Jurkat, Clone E6-1 (cell line): ENCODE data around the gene MYO10.
"Not testable (repeated sequence)": the region's sequence is repeated elsewhere in the genome, so short reads cannot be mapped to it uniquely, and the experiment has no call there.

ENCODE experiments used
- DNase-seq: peaks from one replicate; pipeline ENCODE4 v3.0.0-alpha.2; 2011; ENCODE audit warnings: low read depth, low spot score
- H3K4me3 ChIP-seq: 2 replicates; pipeline ENCODE4 v1.5.1; 2011; ENCODE audit warnings: mild to moderate bottlenecking, low read length, control low read depth, moderate library complexity

Gene MYO10

DNA sequence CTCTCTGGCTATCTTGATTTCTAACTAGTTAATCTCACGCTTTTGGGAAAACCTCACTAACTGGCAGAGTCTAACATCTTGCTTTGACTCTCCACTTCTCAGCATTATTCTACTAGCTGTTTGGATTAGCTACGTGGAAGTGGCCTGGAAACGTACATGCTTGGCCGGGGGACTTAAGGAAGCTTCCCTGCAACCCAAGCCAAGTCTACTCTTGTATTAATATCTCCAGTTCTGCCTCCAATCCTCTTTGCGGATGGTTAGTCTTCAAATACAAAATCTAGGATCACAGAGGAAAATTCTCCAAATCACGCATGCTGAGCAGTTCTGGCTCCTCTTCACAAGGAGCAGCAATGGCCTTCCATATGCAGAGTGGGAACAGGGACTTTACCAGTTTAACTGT, 267.5 kb downstream of the MYO10 start:
- no peak overlapping the region for H3K4me3 ChIP-seq
- no peak for DNase-seq

GRCh38 chr5:16668194-16668593, 267.9 kb downstream of the MYO10 start:
- no peak overlapping the region for H3K4me3 ChIP-seq
- DNase-seq, result no peak

GRCh38 chr5:16666883-16667398, 269.1 kb downstream of the MYO10 start:
- DNase-seq, result peak; percentile 32
- no peak overlapping the region for H3K4me3 ChIP-seq

DNA sequence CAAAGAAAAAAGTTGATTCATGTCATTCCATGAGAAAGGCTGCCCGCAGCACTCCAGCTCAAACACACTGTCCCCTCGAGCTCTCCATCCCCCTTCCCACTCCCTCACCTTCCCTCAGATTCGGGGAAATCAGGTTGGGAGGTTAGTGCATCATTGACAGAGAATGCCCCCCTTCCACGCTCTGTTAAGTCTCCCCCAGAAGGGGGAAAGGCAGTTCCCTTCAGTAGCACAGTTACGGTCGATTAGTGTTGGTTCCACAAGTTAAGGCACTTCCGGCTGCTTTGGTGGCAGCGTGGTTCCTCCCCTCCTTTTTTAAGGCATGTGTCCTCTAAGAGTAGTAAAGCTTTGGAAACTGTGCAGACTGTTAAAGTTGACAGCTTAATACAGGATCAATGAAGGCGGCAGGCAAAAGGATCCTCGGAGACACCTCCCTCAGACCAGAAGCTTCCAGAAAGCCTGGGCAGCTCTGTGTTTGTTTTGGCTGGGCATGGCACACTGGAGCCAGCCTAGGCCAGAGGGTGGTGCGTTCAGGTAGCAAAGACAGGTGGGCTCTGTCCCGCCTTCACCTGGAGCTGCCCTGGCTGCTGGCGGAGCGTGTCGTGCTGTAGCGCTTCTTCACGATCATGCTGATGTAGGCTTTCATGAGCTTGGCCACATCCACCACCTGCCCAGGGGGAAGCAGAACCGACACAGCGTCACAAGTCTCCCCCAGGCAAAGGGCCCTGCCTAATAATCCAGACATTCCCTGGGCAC, 269.8 kb downstream of the MYO10 start:
- no peak for DNase-seq

GRCh38 chr5:16665601-16666000, 270.5 kb downstream of the MYO10 start:
- peak; percentile 42 for DNase-seq
- no peak overlapping the region for H3K4me3 ChIP-seq

More for the DNA sequence above, 269.8 kb downstream of the MYO10 start:
- no peak overlapping the region for H3K4me3 ChIP-seq

DNA sequence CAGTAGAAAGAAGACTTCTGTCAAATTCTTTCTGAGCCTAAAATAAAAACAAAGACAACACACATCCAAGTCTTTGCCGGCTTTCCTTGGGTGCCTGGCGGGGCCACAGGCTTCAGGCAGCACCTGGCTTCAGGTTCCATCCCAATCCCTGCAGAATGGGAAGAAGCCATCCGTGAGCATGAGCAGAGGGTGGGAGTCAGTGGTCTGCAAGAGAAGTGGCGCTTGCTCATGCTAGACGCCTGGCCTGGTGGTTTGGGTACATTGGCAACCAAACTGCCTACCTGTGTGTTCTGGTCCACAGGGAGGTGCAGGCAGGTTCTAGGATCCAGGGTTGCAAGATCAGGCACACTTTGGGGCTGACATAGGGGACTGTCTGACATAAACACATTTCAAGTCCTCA, 271.7 kb downstream of the MYO10 start:
- no peak for DNase-seq
- no peak overlapping the region for H3K4me3 ChIP-seq

- H3K4me3 ChIP-seq, result no peak overlapping the region
- peak; percentile 52 for DNase-seq
Measured at GRCh38 chr5:16663840-16664239, 272.2 kb downstream of the MYO10 start.

DNA sequence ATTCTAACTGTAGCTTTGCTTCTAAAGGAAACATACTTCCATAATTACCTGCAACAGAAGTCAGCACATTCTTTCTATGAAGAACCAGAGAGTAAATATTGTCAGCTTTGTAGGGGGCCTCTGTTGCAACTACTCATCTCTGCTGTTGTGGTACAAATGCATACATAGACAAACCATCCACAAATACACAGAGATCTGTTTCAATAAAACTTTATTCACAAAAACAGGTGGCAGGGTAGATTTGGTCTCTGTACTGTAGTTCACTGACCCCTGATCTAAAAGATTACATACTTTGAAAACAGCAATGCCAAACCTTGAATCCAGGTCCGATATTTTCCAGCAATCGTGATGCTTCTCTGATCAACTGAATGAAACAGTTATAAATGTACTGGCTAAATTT, 274.4 kb downstream of the MYO10 start:
- DNase-seq, result no peak
- H3K4me3 ChIP-seq, result no peak overlapping the region

DNA sequence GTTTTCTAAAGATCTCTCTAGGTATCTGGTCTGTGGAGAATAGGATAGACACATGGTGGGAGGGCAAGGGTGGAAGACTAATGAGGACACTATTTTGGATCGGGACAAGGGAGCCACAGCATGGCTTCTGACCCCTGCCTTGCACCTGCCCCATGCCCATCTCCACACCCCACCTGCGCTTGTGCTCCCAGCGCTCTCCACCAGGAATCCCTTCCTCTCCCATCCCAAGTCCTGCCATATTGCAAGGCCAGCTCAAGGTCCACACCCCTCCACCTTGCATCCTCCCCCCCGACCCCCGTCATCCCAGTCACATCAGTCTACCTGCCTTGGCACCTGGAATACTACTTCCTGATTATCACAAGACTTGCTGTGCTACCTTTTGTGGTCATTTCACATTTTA, 275.1 kb downstream of the MYO10 start:
- H3K4me3 ChIP-seq, result no peak overlapping the region

GRCh38 chr5:16659536-16659935, 276.6 kb downstream of the MYO10 start:
- no peak overlapping the region for H3K4me3 ChIP-seq
- DNase-seq, result no peak

More for the DNA sequence above, 275.1 kb downstream of the MYO10 start:
- DNase-seq, result no peak

DNA sequence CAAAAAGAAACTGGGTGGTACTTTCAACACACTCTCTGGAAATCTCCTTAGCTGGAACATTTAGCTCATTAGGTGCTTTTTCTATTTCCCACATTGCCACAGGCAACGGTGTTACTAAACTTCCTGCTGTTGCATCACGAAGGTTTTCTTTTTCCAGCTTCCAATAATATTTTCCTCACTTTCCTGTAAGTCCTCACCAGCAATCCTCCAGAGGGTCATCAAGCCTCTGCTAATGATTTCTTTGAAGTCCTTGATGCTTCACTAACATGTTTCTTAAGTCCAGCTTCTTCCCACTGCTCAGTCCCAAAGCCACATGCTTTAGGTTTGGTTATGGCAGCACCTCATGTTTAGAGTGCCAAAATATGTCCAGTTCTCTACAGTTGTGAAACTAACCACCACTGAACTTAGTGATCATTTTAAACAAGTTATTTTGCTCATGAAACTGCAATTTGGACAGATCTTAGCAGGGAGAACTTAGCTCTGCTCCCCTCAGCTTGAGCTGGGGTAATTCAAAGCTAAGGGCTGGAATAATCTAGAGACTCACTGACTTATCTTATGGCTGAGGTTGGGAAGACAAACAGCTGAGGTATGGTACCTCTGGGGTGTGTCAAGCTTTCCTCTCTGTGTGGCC, 279.4 kb downstream of the MYO10 start:
- no peak overlapping the region for H3K4me3 ChIP-seq
- no peak for DNase-seq

DNA sequence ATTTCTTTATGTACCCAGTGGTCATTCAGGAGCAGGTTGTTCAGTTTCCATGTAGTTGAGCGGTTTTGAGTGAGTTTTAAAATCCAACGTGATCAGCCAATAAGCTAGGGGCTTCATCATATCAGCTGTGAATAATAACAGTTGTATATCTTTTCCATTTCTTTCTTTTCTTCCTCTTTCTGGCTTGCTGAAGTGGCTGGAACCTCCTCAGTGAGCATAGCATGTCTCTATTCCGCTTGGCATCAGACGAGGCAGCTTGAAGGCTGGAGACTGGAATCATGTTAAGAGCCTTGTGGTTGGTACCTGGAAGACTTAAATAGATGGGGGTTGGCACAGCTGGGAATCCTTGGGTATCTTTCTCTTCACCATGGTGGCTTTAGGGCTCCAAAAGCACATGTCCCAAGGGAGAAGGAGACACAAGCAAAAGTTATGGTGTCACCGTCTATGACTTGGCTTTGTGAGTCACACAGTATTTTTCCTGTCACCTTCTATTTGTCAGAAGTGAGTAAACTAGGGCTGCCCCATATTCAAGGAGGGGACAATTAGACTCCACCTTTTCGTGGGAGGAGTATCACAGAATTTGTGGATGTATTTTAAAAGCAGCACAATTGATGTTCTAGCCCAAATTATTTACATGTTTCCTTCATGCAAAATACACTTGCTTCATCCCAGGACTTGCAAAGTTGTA, 281.3 kb downstream of the MYO10 start:
- no peak for DNase-seq

GRCh38 chr5:16648739-16649138, 287.3 kb downstream of the MYO10 start:
- DNase-seq, H3K4me3 ChIP-seq: not testable (repeated sequence)

More for the DNA sequence above, 281.3 kb downstream of the MYO10 start:
- no peak overlapping the region for H3K4me3 ChIP-seq

GRCh38 chr5:16644301-16644889, 291.7 kb downstream of the MYO10 start:
- peak; percentile 50 for DNase-seq
- no peak overlapping the region for H3K4me3 ChIP-seq

DNA sequence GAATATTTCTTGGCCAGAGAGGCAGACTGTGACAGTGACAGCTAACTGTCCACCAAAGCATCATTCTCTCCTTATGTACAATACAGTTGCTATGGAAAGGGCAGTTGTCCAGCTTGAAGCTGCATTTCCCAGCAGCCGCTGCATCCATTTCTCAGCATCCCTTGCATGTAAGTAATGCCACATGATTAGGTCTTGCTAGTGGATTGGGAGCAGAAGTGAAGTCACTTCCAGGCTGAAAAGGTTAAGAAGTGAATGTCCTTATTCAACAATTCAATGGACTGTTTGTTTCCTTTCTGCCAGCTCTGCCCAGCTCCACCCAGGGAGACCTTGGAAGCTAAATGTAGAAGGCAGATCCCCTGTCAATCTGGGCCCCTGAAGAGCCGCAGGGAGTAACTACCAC, 293.2 kb downstream of the MYO10 start:
- DNase-seq, result no peak
- no peak overlapping the region for H3K4me3 ChIP-seq

GRCh38 chr5:16639206-16639605, 296.9 kb downstream of the MYO10 start:
- no peak overlapping the region for H3K4me3 ChIP-seq
- DNase-seq, result no peak

DNA sequence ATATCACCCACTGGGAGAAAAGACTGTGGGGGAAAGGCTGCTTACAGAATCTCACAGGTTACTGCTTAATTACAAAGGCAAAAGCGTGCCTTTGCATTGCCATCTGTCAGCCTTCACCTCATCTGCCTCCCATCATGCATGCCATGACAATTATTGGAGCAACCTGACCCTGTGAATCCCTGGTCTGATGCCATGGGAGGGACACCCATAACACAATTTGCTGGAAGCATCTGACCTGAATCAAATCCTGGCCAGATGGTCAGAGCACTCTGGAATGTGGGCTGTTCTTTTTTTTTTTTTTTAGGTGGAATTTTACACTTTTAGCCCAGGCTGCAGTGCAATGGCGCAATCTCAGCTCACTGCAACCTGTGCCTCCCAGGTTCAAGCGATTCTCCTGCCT, 307.7 kb downstream of the MYO10 start:
- H3K4me3 ChIP-seq, result no peak overlapping the region
- no peak for DNase-seq

- DNase-seq, result peak; percentile 85
- H3K4me3 ChIP-seq, result no peak overlapping the region
Measured at GRCh38 chr5:16626696-16627264, 309.3 kb downstream of the MYO10 start.

DNA sequence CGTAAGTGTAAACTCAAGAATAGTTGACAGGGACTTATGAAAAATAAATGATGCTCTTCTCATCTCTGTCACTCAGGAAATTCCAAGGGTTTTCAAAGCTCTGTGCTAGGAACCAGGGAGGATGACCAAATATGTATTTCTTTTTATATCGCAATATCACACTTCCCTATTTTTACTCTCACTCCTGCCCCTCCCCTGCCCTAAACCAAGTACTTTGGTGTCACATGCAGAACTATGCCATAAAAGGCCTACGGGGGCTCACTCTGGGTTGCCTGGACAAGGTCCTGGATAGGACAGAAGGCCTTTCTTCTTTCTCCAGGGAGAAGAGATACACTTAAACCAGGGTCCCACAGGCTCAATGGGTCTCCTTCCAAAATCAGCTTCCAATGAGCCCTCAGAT, 311.0 kb downstream of the MYO10 start:
- H3K4me3 ChIP-seq, result no peak overlapping the region

More for the DNA sequence above, 311.0 kb downstream of the MYO10 start:
- no peak for DNase-seq
